ENCODE measurements around the gene TMEM154.

The TMEM154 gene

GRCh38 chr4:152663203-152664066 lies 16.4 kb downstream of the TMEM154 start:
- Histone ChIP-seq H3K9ac (ENCODE audit: low read depth, low read length, poor library complexity, severe bottlenecking) (no peak overlapping the region), H3K9me2 (replicated peaks; ENCODE audit: low read depth, low read length) (no peaks in the 10 kb centered on the region), H3K27me3 (ENCODE audit: insufficient read depth, low read length, poor library complexity, severe bottlenecking) (no peaks in the 10 kb centered on the region), H3K4me3 (ENCODE audit: low read length, poor library complexity, severe bottlenecking) (no peak overlapping the region), H4K20me1 (ENCODE audit: insufficient read depth, low read length, poor library complexity, severe bottlenecking) (no peaks in the 10 kb centered on the region), H3K4me2 (ENCODE audit: low read depth, low read length, poor library complexity, severe bottlenecking) (peak overlapping the region; percentile 13), H3F3A (ENCODE audit: low read depth) (no peaks in the 10 kb centered on the region), H3K36me3 (ENCODE audit: insufficient read depth, low read length) (no peaks in the 10 kb centered on the region), H3K79me2 (ENCODE audit: insufficient read depth, low read length) (no peaks in the 10 kb centered on the region), H3K4me1 (ENCODE audit: insufficient read depth, low read length, poor library complexity, severe bottlenecking) (peaks cover 46% of the 10 kb centered on the region), H2AFZ (ENCODE audit: low read length) (peak overlapping the region; percentile 47; the same call in 1 of the 2 replicates), H3K9me3 (ENCODE audit: insufficient read depth, low read depth, low read length) (0 out of 2 replicates have a peak, but pooled peaks cover 3% of the 10 kb centered on the region)
- TF ChIP-seq CTCF (conservative IDR thresholded peaks at IDR 0.05; ENCODE audit: low read length): no peak
- TF ChIP-seq EZH2phosphoT487 (IDR thresholded peaks at IDR 0.05; ENCODE audit: borderline replicate concordance): no peak

- TF ChIP-seq CTCF (conservative IDR thresholded peaks at IDR 0.05; ENCODE audit: low read length) (no peak), EZH2phosphoT487 (IDR thresholded peaks at IDR 0.05; ENCODE audit: borderline replicate concordance) (no peak)
- no peaks in the 10 kb centered on the region for H4K20me1 ChIP-seq (ENCODE audit: insufficient read depth, low read length, poor library complexity, severe bottlenecking)
- H3K36me3 ChIP-seq (ENCODE audit: insufficient read depth, low read length): no peaks in the 10 kb centered on the region
- peaks cover 17% of the 10 kb centered on the region; the same call in 1 of the 2 replicates for H3K9me3 ChIP-seq (ENCODE audit: insufficient read depth, low read depth, low read length)
- peaks cover 30% of the 10 kb centered on the region for H3K4me1 ChIP-seq (ENCODE audit: insufficient read depth, low read length, poor library complexity, severe bottlenecking)
- H3K79me2 ChIP-seq (ENCODE audit: insufficient read depth, low read length): no peaks in the 10 kb centered on the region
- no peaks in the 10 kb centered on the region for H3K9me2 ChIP-seq (replicated peaks; ENCODE audit: low read depth, low read length)
- no peak overlapping the region for H2AFZ ChIP-seq (ENCODE audit: low read length)
- no peak overlapping the region for H3K9ac ChIP-seq (ENCODE audit: low read depth, low read length, poor library complexity, severe bottlenecking)
- no peaks in the 10 kb centered on the region for H3F3A ChIP-seq (ENCODE audit: low read depth)
- H3K4me3 ChIP-seq (ENCODE audit: low read length, poor library complexity, severe bottlenecking): no peak overlapping the region
- H3K4me2 ChIP-seq (ENCODE audit: low read depth, low read length, poor library complexity, severe bottlenecking): no peak overlapping the region
- H3K27me3 ChIP-seq (ENCODE audit: insufficient read depth, low read length, poor library complexity, severe bottlenecking): no peaks in the 10 kb centered on the region
These were observed 18.1 kb downstream of the TMEM154 start for GRCh38 chr4:152661649-152662048.

GRCh38 chr4:152660526-152660925 lies 19.3 kb downstream of the TMEM154 start:
- Histone ChIP-seq H3K4me2 (ENCODE audit: low read depth, low read length, poor library complexity, severe bottlenecking) (no peak overlapping the region), H2AFZ (ENCODE audit: low read length) (no peak overlapping the region), H3K9ac (ENCODE audit: low read depth, low read length, poor library complexity, severe bottlenecking) (no peak overlapping the region), H3K9me2 (replicated peaks; ENCODE audit: low read depth, low read length) (no peaks in the 10 kb centered on the region), H3K27me3 (ENCODE audit: insufficient read depth, low read length, poor library complexity, severe bottlenecking) (no peaks in the 10 kb centered on the region), H3K36me3 (ENCODE audit: insufficient read depth, low read length) (no peaks in the 10 kb centered on the region), H3K4me1 (ENCODE audit: insufficient read depth, low read length, poor library complexity, severe bottlenecking) (peaks cover 30% of the 10 kb centered on the region), H4K20me1 (ENCODE audit: insufficient read depth, low read length, poor library complexity, severe bottlenecking) (no peaks in the 10 kb centered on the region), H3F3A (ENCODE audit: low read depth) (no peaks in the 10 kb centered on the region), H3K9me3 (ENCODE audit: insufficient read depth, low read depth, low read length) (peaks cover 22% of the 10 kb centered on the region; the same call in 1 of the 2 replicates), H3K79me2 (ENCODE audit: insufficient read depth, low read length) (no peaks in the 10 kb centered on the region), H3K4me3 (ENCODE audit: low read length, poor library complexity, severe bottlenecking) (no peak overlapping the region)
- TF ChIP-seq CTCF (conservative IDR thresholded peaks at IDR 0.05; ENCODE audit: low read length): no peak
- TF ChIP-seq EZH2phosphoT487 (IDR thresholded peaks at IDR 0.05; ENCODE audit: borderline replicate concordance): no peak
